Right renal pelvis (tissue), 4 donors: ENCODE measurements around the gene ARHGAP15. TPM values are rescaled to one million over a fixed set of nuclear protein-coding genes. Genes with fewer than 3 reads are reported as not detected.
"Not testable (repeated sequence)": the region's sequence is repeated elsewhere in the genome, so short reads cannot be mapped to it uniquely, and the experiment has no call there.

Experiments
- DNase-seq, 4 donors: peaks; one replicate each; pipeline ENCODE4 v3.0.0-alpha.2; 2013; ENCODE audit warnings: low read depth in 4 of 4, low spot score in 3 of 4, missing footprints in 1 of 4
- polyA plus RNA-seq, 4 donors: library from polyadenylated mRNA; unstranded; fragments of 120-200 nt; gene quantifications; one replicate each; pipeline ENCODE4 v1.2.1, GENCODE V29; 2013; ENCODE audit not compliant: insufficient read length in 4 of 4

The ARHGAP15 gene
- polyA plus RNA-seq, 4 donors, result 4.3 to 7.5 (median 6.1) TPM

- peak in 2 of 4 donors; percentile 46 to 48 for DNase-seq
Observed at GRCh38 chr2:143513081-143513480, 383.9 kb downstream of the ARHGAP15 start.

GRCh38 chr2:143514413-143514812 lies 385.2 kb downstream of the ARHGAP15 start:
- no peak for DNase-seq

GRCh38 chr2:143515318-143515717 lies 386.1 kb downstream of the ARHGAP15 start:
- no peak for DNase-seq

GRCh38 chr2:143519521-143519920 lies 390.3 kb downstream of the ARHGAP15 start:
- no peak for DNase-seq

- DNase-seq, result no peak
Observed at GRCh38 chr2:143521396-143521795, 392.2 kb downstream of the ARHGAP15 start.

GRCh38 chr2:143522699-143523098 lies 393.5 kb downstream of the ARHGAP15 start:
- no peak for DNase-seq

- no peak for DNase-seq
Observed at GRCh38 chr2:143524119-143524553, 394.9 kb downstream of the ARHGAP15 start.

GRCh38 chr2:143524559-143525401 lies 395.6 kb downstream of the ARHGAP15 start:
- DNase-seq, result no peak

- DNase-seq, result no peak
Observed at GRCh38 chr2:143525402-143525860, 396.2 kb downstream of the ARHGAP15 start.

- DNase-seq, result no peak
Observed at GRCh38 chr2:143526498-143526897, 397.3 kb downstream of the ARHGAP15 start.

GRCh38 chr2:143528021-143528420 lies 398.8 kb downstream of the ARHGAP15 start:
- DNase-seq, result no peak

GRCh38 chr2:143529118-143529720 lies 400.0 kb downstream of the ARHGAP15 start:
- DNase-seq, result no peak

GRCh38 chr2:143530758-143531157 lies 401.5 kb downstream of the ARHGAP15 start:
- DNase-seq, result no peak

GRCh38 chr2:143532061-143532460 lies 402.8 kb downstream of the ARHGAP15 start:
- no peak for DNase-seq

- DNase-seq, result no peak
Observed at GRCh38 chr2:143533846-143534245, 404.6 kb downstream of the ARHGAP15 start.

- DNase-seq, result no peak
Observed at GRCh38 chr2:143535802-143536201, 406.6 kb downstream of the ARHGAP15 start.

GRCh38 chr2:143541899-143542298 lies 412.7 kb downstream of the ARHGAP15 start:
- not testable (repeated sequence) for DNase-seq

- DNase-seq, result no peak
Observed at GRCh38 chr2:143545059-143545948, 416.1 kb downstream of the ARHGAP15 start.

GRCh38 chr2:143545949-143546255 lies 416.7 kb downstream of the ARHGAP15 start:
- no peak for DNase-seq

GRCh38 chr2:143548032-143548431 lies 418.8 kb downstream of the ARHGAP15 start:
- no peak for DNase-seq

GRCh38 chr2:143550500-143550899 lies 421.3 kb downstream of the ARHGAP15 start:
- DNase-seq, result no peak
